ENCODE data around the gene ETHE1.

DNA sequence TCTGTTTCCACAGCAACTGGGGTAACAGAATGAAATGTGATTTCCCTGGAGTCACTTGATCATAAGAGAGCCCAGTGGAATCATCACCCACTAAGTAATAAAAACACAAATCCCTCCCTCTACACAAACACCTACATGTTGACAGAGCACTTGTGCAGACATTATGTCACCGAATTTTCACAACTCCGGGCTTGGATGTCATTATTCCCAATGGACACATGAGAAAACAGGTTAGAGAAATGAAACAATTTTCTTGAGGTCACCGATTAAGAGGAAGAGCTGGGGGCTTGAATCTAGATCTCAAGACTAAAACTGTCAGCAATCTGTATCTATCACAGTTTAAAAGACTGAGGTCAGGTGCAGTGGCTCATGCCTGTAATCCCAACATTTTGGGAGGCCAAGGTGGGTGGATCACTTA is 45.2 kb upstream of the ETHE1 start:
- no peak for TF ChIP-seq EZH2phosphoT487 (conservative IDR thresholded peaks at IDR 0.05; ENCODE audit: low read length)
- TF ChIP-seq, protein P1, sequence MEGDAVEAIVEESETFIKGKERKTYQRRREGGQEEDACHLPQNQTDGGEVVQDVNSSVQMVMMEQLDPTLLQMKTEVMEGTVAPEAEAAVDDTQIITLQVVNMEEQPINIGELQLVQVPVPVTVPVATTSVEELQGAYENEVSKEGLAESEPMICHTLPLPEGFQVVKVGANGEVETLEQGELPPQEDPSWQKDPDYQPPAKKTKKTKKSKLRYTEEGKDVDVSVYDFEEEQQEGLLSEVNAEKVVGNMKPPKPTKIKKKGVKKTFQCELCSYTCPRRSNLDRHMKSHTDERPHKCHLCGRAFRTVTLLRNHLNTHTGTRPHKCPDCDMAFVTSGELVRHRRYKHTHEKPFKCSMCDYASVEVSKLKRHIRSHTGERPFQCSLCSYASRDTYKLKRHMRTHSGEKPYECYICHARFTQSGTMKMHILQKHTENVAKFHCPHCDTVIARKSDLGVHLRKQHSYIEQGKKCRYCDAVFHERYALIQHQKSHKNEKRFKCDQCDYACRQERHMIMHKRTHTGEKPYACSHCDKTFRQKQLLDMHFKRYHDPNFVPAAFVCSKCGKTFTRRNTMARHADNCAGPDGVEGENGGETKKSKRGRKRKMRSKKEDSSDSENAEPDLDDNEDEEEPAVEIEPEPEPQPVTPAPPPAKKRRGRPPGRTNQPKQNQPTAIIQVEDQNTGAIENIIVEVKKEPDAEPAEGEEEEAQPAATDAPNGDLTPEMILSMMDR (IDR thresholded peaks at IDR 0.05; ENCODE audit: insufficient read depth, low read length, poor library complexity, severe bottlenecking), result no peak

Measured in SU-DHL-6 (cell line).